ENCODE measurements around the gene MAT1A. TPM values are rescaled to one million over a fixed set of nuclear protein-coding genes. Genes with fewer than 3 reads are reported as not detected.
"Not testable (repeated sequence)": the region's sequence is repeated elsewhere in the genome, so short reads cannot be mapped to it uniquely, and the experiment has no call there.

Gene MAT1A
- total RNA-seq, 1 experiment from 2014 or later = 3.4 TPM

DNA sequence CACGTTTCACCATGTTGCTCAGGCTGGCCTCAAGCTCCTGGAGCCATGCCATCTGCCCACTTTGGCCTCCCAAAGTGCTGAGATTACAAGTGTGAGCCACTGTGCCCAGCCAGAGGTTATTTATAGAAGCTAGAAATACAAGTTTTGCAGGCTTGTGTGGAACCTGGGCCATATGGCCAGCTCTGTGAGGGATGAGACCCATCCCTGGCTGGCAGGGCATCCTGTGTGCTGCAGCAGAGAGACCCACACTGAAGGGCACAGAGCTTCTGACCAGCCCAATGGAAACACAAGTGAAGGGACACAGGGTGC, 35.5 kb downstream of the MAT1A start:
- CTCF ChIA-PET = interaction anchor here (1.1 kb wide), 1 partner anchor 195 kb away, joined by 3 read pairs; no protein-coding TSS in a partner anchor
- H3K27ac Mint-ChIP-seq (ENCODE audit: unreplicated experiment); H3K4me1 ChIP-seq; POLR2A ChIA-PET; H3K36me3 ChIP-seq (ENCODE audit: control insufficient read depth, insufficient read depth, low read length); H3K4me3 ChIP-seq (ENCODE audit: low read depth, low read length); H3K27me3 ChIP-seq (replicated peaks; ENCODE audit: control insufficient read depth, insufficient read depth, low read length); H3K36me3 Mint-ChIP-seq (ENCODE audit: insufficient read depth, unreplicated experiment); H3K27me3 Mint-ChIP-seq (ENCODE audit: insufficient read depth, unreplicated experiment); H3K4me1 Mint-ChIP-seq (ENCODE audit: low read depth, unreplicated experiment); intact Hi-C loops (cut with micrococcal nuclease; ENCODE audit: unreplicated experiment); H3K4me3 Mint-ChIP-seq (ENCODE audit: unreplicated experiment); H3K9me3 ChIP-seq; H3K9me3 Mint-ChIP-seq (ENCODE audit: unreplicated experiment); DNase-seq; BruUV-seq (replicated peaks): not testable (repeated sequence)

DNA sequence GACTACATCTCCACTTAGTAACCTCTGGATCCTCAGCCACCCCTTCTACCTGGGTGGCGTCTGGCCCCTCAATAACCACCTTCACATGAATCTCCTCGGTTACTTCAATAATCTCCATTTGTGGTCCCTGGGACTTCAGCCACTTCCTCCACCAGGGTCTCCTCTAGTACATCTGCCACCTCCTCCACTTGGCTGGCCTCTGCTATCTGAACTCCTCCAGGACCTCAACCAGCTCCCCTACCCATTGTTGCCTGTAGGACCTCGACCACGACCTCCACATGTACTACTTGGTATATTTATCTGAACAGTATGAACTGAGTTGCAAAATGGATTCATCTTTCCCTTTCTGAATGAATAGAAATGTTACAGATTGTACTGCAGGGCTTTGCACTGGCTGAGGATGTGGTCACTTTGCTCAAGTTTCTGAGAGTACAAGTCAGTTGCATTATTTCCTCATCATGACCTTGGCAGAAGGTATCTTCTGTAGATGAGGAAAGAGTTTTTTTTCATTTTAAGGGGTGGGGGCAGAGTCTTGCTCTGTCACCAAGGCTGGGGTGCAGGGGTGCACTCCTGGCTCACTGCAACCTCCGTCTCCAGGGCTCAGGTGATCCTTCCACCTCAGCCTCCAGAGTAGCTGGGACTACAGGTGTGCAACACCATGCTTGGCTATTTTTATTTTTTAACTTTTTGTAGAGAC, 36.0 kb downstream of the MAT1A start:
- ChIA-PET POLR2A (no interaction called here), CTCF (interaction anchor here (1.1 kb wide), 1 partner anchor 195 kb away, joined by 3 read pairs; no protein-coding TSS in a partner anchor)
- intact Hi-C loops (cut with micrococcal nuclease; ENCODE audit: unreplicated experiment) = no loop called here
- TF ChIP-seq, protein P1, sequence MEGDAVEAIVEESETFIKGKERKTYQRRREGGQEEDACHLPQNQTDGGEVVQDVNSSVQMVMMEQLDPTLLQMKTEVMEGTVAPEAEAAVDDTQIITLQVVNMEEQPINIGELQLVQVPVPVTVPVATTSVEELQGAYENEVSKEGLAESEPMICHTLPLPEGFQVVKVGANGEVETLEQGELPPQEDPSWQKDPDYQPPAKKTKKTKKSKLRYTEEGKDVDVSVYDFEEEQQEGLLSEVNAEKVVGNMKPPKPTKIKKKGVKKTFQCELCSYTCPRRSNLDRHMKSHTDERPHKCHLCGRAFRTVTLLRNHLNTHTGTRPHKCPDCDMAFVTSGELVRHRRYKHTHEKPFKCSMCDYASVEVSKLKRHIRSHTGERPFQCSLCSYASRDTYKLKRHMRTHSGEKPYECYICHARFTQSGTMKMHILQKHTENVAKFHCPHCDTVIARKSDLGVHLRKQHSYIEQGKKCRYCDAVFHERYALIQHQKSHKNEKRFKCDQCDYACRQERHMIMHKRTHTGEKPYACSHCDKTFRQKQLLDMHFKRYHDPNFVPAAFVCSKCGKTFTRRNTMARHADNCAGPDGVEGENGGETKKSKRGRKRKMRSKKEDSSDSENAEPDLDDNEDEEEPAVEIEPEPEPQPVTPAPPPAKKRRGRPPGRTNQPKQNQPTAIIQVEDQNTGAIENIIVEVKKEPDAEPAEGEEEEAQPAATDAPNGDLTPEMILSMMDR (IDR thresholded peaks at IDR 0.05; ENCODE audit: insufficient read depth in 1 of 2, low read depth in 1 of 2, low read length in 1 of 2, severe bottlenecking in 1 of 2, unreplicated experiment in 1 of 2) = no peak
- H3K4me3 ChIP-seq (ENCODE audit: low read depth, low read length) = no peak overlapping the region
- no peaks in the 10 kb centered on the region for H3K4me1 ChIP-seq
- H3K36me3 ChIP-seq (ENCODE audit: control insufficient read depth, insufficient read depth, low read length) = no peaks in the 10 kb centered on the region
- H3K27ac Mint-ChIP-seq (ENCODE audit: unreplicated experiment) = no peak overlapping the region
- H3K36me3 Mint-ChIP-seq (ENCODE audit: insufficient read depth, unreplicated experiment) = no peaks in the 10 kb centered on the region
- no peaks in the 10 kb centered on the region for H3K9me3 Mint-ChIP-seq (ENCODE audit: unreplicated experiment)
- no peak overlapping the region for H3K4me3 Mint-ChIP-seq (ENCODE audit: unreplicated experiment)
- H3K27me3 ChIP-seq (replicated peaks; ENCODE audit: control insufficient read depth, insufficient read depth, low read length) = no peaks in the 10 kb centered on the region
- BruUV-seq (replicated peaks) = no TSS peak
- peaks cover 6% of the 10 kb centered on the region for H3K27me3 Mint-ChIP-seq (ENCODE audit: insufficient read depth, unreplicated experiment)
- no peak for DNase-seq
- no peaks in the 10 kb centered on the region for H3K4me1 Mint-ChIP-seq (ENCODE audit: low read depth, unreplicated experiment)
- no peaks in the 10 kb centered on the region for H3K9me3 ChIP-seq

DNA sequence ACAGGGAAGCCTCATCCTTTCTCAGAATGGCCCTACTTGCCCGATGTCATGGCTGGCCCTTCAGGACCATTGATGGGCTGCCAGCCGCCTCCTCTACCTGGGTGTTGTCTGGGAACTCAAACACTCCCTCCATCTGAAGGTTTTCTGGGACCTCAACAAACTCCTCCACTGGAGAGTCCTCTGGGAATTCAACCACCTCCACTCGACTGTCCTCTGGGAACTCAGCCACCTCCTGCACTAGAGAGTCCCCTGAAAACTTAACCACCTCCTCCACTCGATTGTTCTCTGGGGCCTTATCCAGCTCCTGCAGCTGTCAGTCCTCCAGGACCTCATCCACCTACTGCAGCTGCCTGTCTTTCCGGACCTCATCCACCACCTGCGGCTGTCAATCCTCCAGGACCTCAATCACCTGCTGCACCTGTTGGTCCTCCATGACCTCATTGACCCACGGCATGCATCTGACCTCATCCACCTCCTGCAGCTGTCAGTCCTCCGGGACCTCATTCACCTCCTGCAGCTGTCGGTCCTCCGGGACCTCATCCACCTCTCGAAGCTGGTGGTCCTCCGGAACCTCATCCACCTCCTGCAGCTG, 37.1 kb downstream of the MAT1A start:
- peaks cover 6% of the 10 kb centered on the region for H3K27me3 Mint-ChIP-seq (ENCODE audit: insufficient read depth, unreplicated experiment)
- H3K27me3 ChIP-seq (replicated peaks; ENCODE audit: control insufficient read depth, insufficient read depth, low read length) = no peaks in the 10 kb centered on the region
- H3K4me1 ChIP-seq = no peaks in the 10 kb centered on the region
- ChIA-PET POLR2A (no interaction called here), CTCF (no interaction called here)
- no peak overlapping the region for H3K27ac Mint-ChIP-seq (ENCODE audit: unreplicated experiment)
- no peak overlapping the region for H3K4me3 Mint-ChIP-seq (ENCODE audit: unreplicated experiment)
- BruUV-seq (replicated peaks) = no TSS peak
- no peaks in the 10 kb centered on the region for H3K36me3 Mint-ChIP-seq (ENCODE audit: insufficient read depth, unreplicated experiment)
- TF ChIP-seq, protein P1 (IDR thresholded peaks at IDR 0.05; ENCODE audit: insufficient read depth in 1 of 2, low read depth in 1 of 2, low read length in 1 of 2, severe bottlenecking in 1 of 2, unreplicated experiment in 1 of 2) = no peak
- H3K36me3 ChIP-seq (ENCODE audit: control insufficient read depth, insufficient read depth, low read length) = no peaks in the 10 kb centered on the region
- H3K4me3 ChIP-seq (ENCODE audit: low read depth, low read length) = no peak overlapping the region
- H3K9me3 ChIP-seq = no peaks in the 10 kb centered on the region
- intact Hi-C loops (cut with micrococcal nuclease; ENCODE audit: unreplicated experiment) = no loop called here
- H3K4me1 Mint-ChIP-seq (ENCODE audit: low read depth, unreplicated experiment) = no peaks in the 10 kb centered on the region
- no peak for DNase-seq
- H3K9me3 Mint-ChIP-seq (ENCODE audit: unreplicated experiment) = no peaks in the 10 kb centered on the region

DNA sequence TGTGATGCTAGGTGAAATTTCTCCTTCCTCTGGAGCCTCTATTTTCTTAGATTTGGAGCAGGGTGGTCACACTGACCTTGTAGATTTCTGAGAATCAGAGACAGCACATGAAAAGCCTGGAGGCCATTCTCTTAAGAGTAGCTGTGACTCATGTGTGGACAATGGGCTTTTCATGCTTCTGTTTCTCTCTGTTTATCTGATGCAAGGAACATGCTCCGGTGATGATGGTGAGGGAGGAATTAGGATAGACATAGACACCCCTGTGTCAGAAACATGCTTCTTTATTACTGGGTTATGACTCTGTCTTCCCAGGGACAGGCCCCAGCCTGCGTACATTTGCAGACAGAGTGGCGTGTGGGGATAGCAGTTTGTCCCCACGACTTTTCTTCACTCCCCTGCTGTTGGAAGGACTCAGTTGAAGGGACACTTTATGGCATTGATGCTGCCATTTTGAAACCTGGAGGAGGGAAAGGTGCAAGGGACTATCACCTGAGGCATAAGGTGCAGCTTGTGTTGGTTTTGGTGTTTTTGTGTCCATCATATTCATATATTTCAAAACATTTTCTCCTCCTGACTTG, 37.7 kb downstream of the MAT1A start:
- POLR2A ChIA-PET; H3K27ac Mint-ChIP-seq (ENCODE audit: unreplicated experiment); CTCF ChIA-PET; H3K9me3 ChIP-seq; H3K9me3 Mint-ChIP-seq (ENCODE audit: unreplicated experiment); H3K27me3 Mint-ChIP-seq (ENCODE audit: insufficient read depth, unreplicated experiment); intact Hi-C loops (cut with micrococcal nuclease; ENCODE audit: unreplicated experiment); H3K4me3 ChIP-seq (ENCODE audit: low read depth, low read length); H3K4me1 Mint-ChIP-seq (ENCODE audit: low read depth, unreplicated experiment); H3K36me3 Mint-ChIP-seq (ENCODE audit: insufficient read depth, unreplicated experiment); DNase-seq; H3K36me3 ChIP-seq (ENCODE audit: control insufficient read depth, insufficient read depth, low read length); H3K27me3 ChIP-seq (replicated peaks; ENCODE audit: control insufficient read depth, insufficient read depth, low read length); BruUV-seq (replicated peaks); H3K4me3 Mint-ChIP-seq (ENCODE audit: unreplicated experiment); H3K4me1 ChIP-seq: not testable (repeated sequence)

DNA sequence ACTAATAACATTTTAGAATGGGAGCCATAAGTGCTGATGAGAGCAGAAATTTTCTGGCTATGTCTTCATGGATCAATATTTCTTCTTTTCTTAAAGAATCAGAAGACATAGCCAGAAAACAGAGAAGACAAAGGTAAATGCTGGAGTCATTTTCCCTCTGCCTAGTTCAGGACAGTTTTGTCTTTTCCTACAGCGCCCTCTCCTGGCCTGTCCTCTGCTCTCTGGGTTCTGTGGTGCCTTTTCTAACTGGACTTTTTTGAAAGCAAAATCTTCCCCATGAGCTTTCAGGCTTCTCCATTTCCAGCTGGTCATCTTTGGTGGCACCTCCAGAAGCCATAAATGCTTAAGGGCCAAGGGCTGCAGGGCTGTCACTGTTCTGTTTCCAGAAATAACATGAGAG, 39.1 kb downstream of the MAT1A start:
- H3K9me3 Mint-ChIP-seq (ENCODE audit: unreplicated experiment); DNase-seq; H3K36me3 ChIP-seq (ENCODE audit: control insufficient read depth, insufficient read depth, low read length); H3K27ac Mint-ChIP-seq (ENCODE audit: unreplicated experiment); H3K27me3 Mint-ChIP-seq (ENCODE audit: insufficient read depth, unreplicated experiment); H3K4me3 ChIP-seq (ENCODE audit: low read depth, low read length); POLR2A ChIA-PET; H3K9me3 ChIP-seq; BruUV-seq (replicated peaks); intact Hi-C loops (cut with micrococcal nuclease; ENCODE audit: unreplicated experiment); H3K27me3 ChIP-seq (replicated peaks; ENCODE audit: control insufficient read depth, insufficient read depth, low read length); H3K4me3 Mint-ChIP-seq (ENCODE audit: unreplicated experiment); H3K4me1 Mint-ChIP-seq (ENCODE audit: low read depth, unreplicated experiment); CTCF ChIA-PET; H3K4me1 ChIP-seq; H3K36me3 Mint-ChIP-seq (ENCODE audit: insufficient read depth, unreplicated experiment): not testable (repeated sequence)

All from Caco-2 (cell line).